GM12872 (cell line): ENCODE results near the gene INPP5J.
A peak's percentile ranks its signal among the peaks of the same experiment; 100 is the strongest.

Source experiments
- TF ChIP-seq, protein P1 (sequence below): IDR thresholded peaks from 3 replicates; pipeline ENCODE4 v1.5.1; 2011; ENCODE audit warnings: low read depth, mild to moderate bottlenecking, low read length, moderate library complexity; ENCODE audit not compliant: insufficient read depth

The INPP5J gene

DNA sequence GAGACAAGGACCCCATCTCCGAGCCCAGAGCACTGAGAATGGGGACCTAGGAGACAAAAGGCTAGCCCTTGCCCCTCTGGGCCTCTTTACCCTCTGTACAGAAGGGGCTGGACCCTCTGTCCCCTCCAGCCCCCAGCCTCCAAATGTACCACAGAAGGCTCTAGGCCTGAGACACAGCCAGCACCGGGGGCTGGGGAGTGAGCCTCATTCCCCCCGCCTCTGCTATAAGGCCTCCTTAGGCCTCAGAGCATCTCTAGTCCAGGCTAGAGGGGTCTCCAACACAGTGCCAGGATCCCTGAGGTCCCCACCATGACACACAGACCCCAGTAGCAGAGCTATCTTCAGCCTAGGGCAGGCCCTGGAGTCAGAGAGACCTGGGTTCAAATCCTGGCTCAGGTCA, 36.8 kb upstream of the INPP5J start:
- TF ChIP-seq, protein P1, sequence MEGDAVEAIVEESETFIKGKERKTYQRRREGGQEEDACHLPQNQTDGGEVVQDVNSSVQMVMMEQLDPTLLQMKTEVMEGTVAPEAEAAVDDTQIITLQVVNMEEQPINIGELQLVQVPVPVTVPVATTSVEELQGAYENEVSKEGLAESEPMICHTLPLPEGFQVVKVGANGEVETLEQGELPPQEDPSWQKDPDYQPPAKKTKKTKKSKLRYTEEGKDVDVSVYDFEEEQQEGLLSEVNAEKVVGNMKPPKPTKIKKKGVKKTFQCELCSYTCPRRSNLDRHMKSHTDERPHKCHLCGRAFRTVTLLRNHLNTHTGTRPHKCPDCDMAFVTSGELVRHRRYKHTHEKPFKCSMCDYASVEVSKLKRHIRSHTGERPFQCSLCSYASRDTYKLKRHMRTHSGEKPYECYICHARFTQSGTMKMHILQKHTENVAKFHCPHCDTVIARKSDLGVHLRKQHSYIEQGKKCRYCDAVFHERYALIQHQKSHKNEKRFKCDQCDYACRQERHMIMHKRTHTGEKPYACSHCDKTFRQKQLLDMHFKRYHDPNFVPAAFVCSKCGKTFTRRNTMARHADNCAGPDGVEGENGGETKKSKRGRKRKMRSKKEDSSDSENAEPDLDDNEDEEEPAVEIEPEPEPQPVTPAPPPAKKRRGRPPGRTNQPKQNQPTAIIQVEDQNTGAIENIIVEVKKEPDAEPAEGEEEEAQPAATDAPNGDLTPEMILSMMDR = no peak

DNA sequence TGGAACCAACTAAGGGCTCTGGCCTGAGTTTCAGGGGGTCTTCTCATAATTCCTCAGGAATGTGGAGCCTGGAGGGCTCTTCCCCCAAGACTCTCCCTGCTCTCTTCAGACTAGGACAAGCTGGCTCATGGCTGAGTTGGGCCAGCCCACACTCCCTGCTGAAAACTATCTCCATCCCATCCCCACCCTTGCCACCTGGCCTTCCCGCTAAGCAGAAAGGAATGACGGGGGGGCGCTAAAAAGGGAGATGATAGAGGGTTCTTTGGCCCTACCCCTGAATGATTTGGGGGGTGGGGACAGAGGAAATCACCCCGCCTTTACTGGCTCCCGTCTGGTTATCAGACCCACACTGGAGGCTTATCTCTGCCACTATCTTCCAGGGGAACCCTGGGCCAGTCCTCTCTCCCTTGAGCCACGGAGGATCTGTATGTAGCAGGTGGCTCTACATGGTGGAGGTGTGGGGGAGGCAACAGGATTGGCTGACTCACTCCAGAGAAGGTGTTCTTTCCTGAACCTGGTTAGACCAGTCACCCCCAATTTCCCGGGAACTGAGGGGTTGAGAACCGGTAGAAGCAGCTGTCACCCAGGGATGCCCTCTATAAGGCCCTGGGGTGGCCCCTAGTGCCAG, 35.9 kb upstream of the INPP5J start:
- TF ChIP-seq, protein P1 = no peak

DNA sequence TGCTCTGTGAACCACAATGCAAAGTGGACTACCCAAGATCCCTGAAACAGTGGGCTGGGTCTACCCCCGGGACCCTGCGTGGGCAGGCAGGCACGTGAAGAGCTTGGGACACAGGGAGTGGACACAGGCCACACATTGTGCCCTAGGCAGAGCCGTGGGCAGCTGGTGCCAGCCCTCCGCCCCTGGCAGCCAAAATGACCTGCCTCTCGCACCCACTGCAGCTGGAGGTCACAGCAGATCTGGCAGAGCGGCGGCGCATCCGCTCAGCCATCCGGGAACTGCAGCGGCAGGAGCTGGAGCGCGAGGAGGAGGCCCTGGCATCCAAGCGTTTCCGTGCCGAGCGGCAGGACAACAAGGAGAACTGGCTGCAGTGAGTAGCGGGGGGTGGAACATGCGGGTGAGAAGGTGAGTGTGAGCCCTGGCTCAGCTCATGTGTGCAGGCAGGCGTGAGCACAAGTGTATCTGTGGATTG, 35.0 kb upstream of the INPP5J start:
- TF ChIP-seq, protein P1 = no peak

DNA sequence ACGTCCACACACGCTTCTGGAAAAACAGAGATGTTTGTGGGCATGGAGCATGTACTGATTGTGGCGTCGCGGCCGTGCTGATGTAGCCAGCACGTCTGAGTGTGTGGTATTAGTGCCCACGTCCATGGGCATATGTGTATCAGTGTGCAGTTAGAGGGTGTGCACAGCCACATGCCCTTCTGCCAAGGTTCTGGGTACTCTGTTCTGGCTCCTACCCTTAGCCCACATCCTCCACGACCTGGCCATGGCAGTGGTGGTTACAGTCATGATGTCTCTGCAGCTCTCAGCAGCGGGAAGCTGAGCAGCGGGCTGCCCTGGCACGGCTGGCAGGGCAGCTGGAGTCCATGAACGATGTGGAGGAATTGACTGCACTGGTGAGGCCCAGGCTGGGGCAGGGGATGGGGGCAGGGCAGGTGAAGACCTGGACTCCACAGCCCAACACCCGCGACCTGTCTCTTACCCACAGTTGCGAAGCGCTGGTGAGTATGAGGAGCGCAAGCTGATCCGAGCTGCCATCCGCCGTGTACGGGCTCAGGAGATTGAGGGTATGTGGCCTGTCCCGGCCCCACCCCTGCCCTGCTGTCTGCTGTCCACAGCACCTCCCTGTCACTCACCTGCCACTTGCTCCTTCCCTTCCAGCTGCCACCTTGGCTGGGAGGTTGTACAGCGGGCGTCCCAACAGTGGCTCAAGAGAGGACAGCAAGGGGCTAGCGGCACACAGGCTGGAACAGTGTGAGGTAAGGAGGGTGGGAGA, 34.4 kb upstream of the INPP5J start:
- TF ChIP-seq, protein P1 = no peak

DNA sequence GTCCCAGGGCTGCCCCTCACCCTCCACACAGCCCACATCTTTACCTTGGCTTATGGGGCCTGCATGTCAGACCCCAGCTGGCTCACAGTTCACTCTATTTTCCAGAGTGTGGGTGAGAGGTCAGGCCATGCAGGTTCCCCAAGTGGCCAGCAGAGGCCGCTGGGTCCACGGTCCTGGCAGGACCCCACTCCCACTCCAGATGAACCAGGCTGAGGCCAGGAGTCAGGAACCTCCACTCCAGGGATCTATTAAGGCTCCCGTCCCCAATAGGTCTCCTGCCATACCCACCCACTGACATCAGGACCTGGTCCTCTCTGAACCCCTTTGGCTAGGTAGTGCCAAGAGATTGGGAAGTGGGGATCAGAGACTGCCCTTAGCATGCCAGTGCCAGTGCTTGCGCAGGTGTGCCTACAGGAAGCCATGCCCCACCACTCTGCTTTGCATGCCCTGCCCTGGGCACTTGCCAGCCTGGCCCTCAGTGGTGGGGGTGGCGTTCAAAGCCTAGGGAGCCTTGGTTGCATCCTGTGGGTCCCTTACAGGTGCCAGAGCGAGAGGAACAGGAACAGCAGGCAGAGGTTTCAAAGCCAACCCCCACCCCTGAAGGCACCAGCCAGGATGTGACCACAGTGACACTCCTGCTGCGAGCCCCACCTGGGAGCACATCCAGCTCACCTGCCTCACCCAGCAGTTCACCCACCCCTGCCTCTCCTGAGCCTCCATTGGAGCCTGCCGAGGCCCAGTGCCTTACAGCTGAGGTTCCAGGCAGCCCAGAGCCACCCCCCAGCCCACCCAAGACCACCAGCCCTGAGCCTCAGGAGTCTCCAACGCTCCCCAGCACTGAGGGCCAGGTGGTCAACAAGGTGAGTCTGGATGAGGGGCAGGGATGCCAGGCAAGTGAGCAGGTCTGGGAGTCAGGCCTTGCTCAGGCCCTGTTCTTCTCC, 33.3 kb upstream of the INPP5J start:
- TF ChIP-seq, protein P1 = peak; percentile 96

DNA sequence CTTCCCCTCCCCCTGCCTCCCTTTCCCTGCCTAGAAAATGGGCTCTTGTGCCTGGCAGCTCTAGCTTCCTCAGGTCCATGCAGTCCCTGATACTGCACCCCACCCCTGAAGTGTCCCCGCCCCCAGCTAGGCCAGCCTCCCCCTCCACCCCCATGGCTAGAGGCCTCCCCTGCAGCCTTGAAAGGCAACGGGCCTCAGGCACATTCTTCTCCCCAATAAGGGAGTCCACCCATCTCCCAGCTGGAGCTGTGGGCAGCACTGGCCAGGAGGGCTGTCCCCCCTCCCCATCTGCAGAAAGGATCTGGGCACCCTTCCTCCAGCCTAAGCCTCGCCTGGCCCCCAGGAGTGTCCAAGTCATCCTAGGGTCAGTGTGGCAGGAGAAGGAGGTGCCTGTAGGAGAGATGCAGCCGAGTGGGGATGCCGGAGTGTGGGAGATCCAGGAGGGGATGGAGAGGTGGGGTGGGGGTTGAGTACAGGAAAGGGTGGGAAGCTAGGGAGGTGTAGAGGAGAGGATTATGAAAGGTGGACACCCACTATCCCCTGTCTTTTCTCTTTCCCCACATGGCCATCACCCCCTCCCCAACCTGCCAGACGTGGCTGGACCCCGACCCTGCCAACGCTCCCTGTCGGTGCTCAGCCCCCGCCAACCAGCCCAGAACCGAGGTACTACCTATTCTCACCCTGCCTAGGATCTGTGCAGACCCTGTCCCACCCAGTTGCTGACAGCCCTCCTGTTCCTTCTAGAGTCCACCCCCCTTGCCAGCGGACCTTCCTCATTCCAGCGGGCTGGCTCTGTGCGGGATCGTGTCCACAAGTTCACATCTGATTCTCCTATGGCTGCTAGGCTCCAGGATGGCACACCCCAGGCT, 32.3 kb upstream of the INPP5J start:
- TF ChIP-seq, protein P1 = no peak
